NT2/D1 (cell line): ENCODE measurements around the gene ITGB6.

Source experiments
- YY1 ChIP-seq: IDR thresholded peaks from 2 replicates; pipeline ENCODE4 v1.6.1; 2011; ENCODE audit not compliant: insufficient read length, insufficient read depth
- ZNF274 ChIP-seq: IDR thresholded peaks from 2 replicates; pipeline ENCODE4 v1.6.1; 2011; ENCODE audit warnings: mild to moderate bottlenecking, low read depth, low read length

GRCh38 chr2:160200921-160201320 lies 849 bp upstream of the ITGB6 start:
- TF ChIP-seq YY1 (no peak), ZNF274 (no peak)
